Skeletal muscle tissue (tissue), 4 donors: ENCODE data around the gene POLR2H. TPM values are rescaled to one million over a fixed set of nuclear protein-coding genes. Genes with fewer than 3 reads are reported as not detected.
A peak's percentile ranks its signal among the peaks of the same experiment; 100 is the strongest.

Experiments used
- H3K27ac ChIP-seq: one replicate; pipeline ENCODE4 v1.7.0; 2013; ENCODE audit warnings: mild to moderate bottlenecking, low read depth, low read length, inconsistent platforms
- H3K27me3 ChIP-seq, 3 donors: one replicate each; pipeline ENCODE4 v1.7.0; 2013; ENCODE audit warnings: low read length in 3 of 3; ENCODE audit not compliant: control insufficient read depth in 3 of 3, insufficient read depth in 3 of 3
- H3K36me3 ChIP-seq, 3 donors: one replicate each; pipeline ENCODE4 v1.7.0; 2013; ENCODE audit warnings: low read length in 3 of 3; ENCODE audit not compliant: control insufficient read depth in 3 of 3, insufficient read depth in 3 of 3
- H3K4me1 ChIP-seq, 3 donors: one replicate each; pipeline ENCODE4 v1.7.0; 2013; ENCODE audit warnings: low read length in 3 of 3, mild to moderate bottlenecking in 3 of 3; ENCODE audit not compliant: control insufficient read depth in 3 of 3, insufficient read depth in 3 of 3
- H3K4me3 ChIP-seq, 3 donors: one replicate each; pipeline ENCODE4 v1.7.0; 2013; ENCODE audit warnings: low read length in 3 of 3
- H3K9ac ChIP-seq, 3 donors: one replicate each; pipeline ENCODE4 v1.7.0; 2013; ENCODE audit warnings: low read length in 3 of 3, mild to moderate bottlenecking in 3 of 3, moderate library complexity in 2 of 3, low read depth in 1 of 3
- H3K9me3 ChIP-seq, 3 donors: one replicate each; pipeline ENCODE4 v1.7.0; 2013; ENCODE audit warnings: low read length in 3 of 3; ENCODE audit not compliant: control insufficient read depth in 3 of 3
- total RNA-seq: library from RNA; depleted of rRNA; stranded (reverse); fragments of >200 nt; gene quantifications from one replicate; pipeline ENCODE4 v1.2.3, GENCODE V29; 2014
- donor health status: Osteomylitis.

Gene POLR2H
- total RNA-seq, 1 donor from 2014 or later, result 44.4 TPM

DNA sequence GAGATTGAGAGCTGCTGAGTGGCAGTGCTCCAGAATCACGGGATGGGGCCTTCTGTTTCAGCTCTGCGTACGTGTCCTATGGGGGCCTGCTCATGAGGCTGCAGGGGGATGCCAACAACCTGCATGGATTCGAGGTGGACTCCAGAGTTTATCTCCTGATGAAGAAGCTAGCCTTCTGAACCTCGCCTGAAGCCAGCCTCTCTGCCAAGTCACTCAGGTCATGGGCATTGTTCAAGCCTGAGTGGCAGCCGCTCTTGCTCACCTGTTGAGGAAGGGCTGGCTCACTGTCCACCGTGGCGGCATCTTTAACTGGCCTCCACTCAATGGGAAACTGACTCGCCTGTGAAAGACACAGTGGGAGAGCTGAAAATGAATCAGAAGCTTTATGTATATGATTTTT lies 6.6 kb downstream of the POLR2H start:
- Histone ChIP-seq H3K27me3 (no peaks in the 10 kb centered on the region), H3K27ac (peak overlapping the region; percentile 37), H3K9me3 (no peaks in the 10 kb centered on the region), H3K36me3 (peaks cover 21 to 28% (median 25%) of the 10 kb centered on the region in 3 donors), H3K9ac (no peak overlapping the region), H3K4me1 (peaks cover 21 to 39% (median 38%) of the 10 kb centered on the region in 3 donors), H3K4me3 (no peak overlapping the region)

DNA sequence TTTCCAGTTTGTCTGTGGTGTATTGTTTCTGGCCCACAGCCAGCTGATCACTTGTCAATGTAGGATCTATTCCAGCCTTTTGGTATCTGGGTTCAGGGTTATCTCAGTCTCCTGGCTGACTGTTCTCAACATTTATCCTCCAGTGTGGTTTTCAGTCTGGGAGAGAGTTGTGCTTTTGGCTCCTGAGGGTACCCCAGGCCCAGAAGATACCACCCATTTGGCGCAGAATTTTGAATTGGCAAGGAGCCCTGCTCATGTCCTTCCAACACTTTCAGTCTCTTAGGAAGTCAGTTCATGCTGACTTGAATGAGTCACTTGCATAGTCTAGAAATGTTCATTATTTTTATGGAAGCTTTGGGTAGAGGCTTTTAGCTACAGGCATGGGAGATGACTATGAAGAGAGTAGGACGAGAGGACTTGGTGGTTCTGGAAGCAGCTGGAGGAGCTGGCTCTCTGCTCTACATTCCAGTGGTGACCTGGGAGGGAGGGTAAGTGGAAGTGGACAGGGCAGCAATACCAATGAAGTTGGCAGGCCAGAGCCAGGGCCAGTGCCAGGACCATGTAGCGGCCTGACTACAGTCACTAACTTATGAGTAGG lies 7.2 kb downstream of the POLR2H start:
- Histone ChIP-seq H3K4me3 (no peak overlapping the region), H3K9ac (no peak overlapping the region), H3K36me3 (peaks cover 21 to 28% (median 25%) of the 10 kb centered on the region in 3 donors), H3K4me1 (peaks cover 20 to 41% (median 35%) of the 10 kb centered on the region in 3 donors), H3K9me3 (no peaks in the 10 kb centered on the region), H3K27ac (peak overlapping the region; percentile 37), H3K27me3 (no peaks in the 10 kb centered on the region)

DNA sequence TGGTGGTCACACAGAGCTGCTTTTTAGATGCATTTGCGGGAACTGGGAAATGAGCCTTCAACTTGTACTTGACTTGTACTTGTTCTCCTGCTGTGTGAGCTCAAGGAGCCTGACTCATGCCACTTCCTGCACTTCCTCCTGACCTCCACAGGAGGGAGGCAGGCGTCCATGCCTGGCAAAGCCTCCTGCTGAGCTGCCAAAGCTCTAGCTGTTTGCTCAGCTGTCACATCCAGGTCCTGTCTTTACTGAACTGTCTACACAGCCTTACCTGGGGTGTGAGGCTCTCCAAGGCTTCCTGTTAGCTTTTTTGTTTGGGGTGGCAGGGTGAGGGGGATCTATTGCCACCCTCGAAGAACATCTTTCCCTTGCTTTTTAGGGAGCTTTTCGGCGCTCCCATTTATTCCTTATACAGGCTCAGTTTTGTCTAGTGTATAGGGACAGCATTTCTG lies 10.1 kb downstream of the POLR2H start:
- Histone ChIP-seq H3K9me3 (no peaks in the 10 kb centered on the region), H3K36me3 (peaks cover 15 to 27% (median 22%) of the 10 kb centered on the region in 3 donors), H3K4me3 (no peak overlapping the region), H3K27ac (no peak overlapping the region), H3K27me3 (peaks cover 0 to 5% (median 0%) of the 10 kb centered on the region in 3 donors), H3K9ac (no peak overlapping the region), H3K4me1 (peaks cover 15 to 37% (median 30%) of the 10 kb centered on the region in 3 donors)

DNA sequence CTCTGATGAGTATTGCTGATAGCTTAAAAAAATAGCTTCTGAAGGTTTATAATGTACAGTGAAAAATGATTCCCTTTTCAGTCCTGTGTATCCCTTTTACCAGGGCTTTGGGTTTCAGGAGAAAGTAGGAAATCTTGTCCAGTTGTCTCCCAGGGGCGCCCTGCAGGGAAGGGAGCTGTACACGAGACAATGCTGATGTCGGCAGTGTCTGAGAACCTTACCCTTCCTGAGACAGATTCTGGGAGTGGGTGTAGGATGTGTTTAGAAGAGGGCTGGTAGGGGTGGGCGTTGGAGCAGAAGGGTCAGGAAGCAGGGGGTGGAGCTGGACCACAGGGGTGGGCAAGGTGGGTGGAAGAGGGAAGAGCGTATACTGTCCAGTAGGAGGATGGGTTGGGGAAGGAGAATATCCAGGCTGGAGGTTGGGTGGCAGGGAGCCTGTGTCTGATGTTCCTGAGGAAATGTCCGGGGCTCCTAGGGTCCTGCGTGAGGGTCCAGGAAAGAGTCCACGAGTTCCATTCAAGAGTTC lies 10.8 kb downstream of the POLR2H start:
- H3K4me3 ChIP-seq, result no peak overlapping the region
- peaks cover 19 to 36% (median 34%) of the 10 kb centered on the region in 3 donors for H3K4me1 ChIP-seq
- no peaks in the 10 kb centered on the region for H3K9me3 ChIP-seq
- H3K9ac ChIP-seq, result peak overlapping the region in 2 of 3 donors; percentile 12 to 33
- no peak overlapping the region for H3K27ac ChIP-seq
- H3K27me3 ChIP-seq, result peaks cover 0 to 5% (median 0%) of the 10 kb centered on the region in 3 donors
- peaks cover 11 to 21% (median 17%) of the 10 kb centered on the region in 3 donors for H3K36me3 ChIP-seq

DNA sequence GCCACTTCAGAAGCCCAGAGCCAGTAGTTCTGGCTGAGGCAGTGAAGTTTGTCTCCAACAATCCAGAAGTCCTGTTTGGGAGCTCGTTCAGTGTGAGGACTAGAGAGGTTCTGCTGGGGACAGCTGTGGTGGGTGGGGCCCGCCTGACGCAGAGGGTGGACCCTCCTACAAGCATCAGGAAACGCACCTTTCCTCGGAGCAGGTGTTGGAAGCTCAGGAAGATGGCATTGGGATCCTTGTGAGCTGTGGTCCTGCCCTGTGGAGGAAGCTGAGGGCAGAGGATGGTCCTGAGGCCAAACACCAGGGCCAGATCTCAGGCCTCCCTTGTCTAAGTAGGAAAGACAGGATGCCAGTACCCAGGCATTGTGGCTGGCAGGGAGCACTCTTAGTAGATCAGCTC lies 11.4 kb downstream of the POLR2H start:
- Histone ChIP-seq H3K27me3 (peaks cover 0 to 5% (median 0%) of the 10 kb centered on the region in 3 donors), H3K9me3 (no peaks in the 10 kb centered on the region), H3K36me3 (peaks cover 9 to 18% (median 15%) of the 10 kb centered on the region in 3 donors), H3K4me3 (no peak overlapping the region), H3K27ac (no peak overlapping the region), H3K4me1 (peaks cover 25 to 41% (median 39%) of the 10 kb centered on the region in 3 donors), H3K9ac (peak overlapping the region in 2 of 3 donors; percentile 12 to 33)

DNA sequence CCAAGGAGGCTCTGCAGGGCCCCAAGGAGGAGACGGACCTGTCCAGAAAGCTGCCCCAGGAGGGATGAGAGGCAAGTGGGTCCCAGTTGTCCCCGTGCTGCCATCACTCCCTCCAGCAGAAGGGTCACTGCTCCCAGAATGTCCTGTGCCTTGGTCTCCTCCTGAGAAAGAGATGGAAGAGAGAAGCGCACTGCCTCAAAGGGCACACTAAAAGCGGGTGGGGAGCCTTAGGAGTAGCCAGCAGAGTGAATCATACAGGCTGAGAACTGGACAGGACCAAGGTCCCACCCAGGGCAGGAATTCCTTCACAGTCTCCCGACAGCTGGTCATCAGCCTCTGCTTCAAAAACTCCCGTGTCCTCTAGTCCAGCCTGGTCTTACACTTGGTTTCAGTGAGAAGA lies 11.9 kb downstream of the POLR2H start:
- H3K9ac ChIP-seq, result no peak overlapping the region
- peaks cover 30 to 43% (median 43%) of the 10 kb centered on the region in 3 donors for H3K4me1 ChIP-seq
- peaks cover 0 to 5% (median 0%) of the 10 kb centered on the region in 3 donors for H3K27me3 ChIP-seq
- H3K4me3 ChIP-seq, result no peak overlapping the region
- H3K9me3 ChIP-seq, result no peaks in the 10 kb centered on the region
- H3K27ac ChIP-seq, result no peak overlapping the region
- H3K36me3 ChIP-seq, result peaks cover 4 to 14% (median 10%) of the 10 kb centered on the region in 3 donors

DNA sequence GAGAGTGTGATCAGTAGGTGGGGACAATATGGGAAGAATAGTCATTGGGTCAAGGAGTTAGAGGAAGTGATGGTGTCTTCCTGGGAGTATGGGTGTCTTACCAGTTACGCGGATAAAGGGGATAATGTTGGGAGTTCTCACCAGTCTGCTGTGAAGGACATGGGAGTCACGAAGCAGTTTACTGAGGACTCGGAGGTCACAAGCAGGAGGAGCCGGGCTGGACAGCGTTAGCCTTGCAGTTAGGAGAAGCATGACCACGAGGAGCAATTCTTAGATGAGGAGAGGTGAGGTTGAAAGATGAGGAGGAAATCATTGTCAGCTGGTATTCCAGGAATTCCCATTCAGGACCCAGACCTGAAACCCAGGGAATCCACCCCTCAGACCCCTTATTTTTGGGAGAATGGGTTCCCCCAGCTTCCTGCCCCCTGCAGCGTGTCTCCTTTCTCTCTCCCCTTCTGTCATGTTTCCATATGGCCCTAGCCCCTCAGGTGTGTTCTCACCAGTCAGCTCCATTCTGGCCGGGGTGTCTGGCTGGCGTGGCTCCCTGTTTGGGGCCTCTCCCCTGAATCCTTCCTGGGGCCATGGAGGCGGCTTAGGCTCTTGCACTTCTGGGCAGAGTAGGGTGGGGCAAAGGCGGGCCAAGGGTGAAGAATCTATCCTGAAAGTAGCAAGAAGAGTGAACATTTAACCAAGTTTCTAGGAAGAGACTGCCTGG lies 14.4 kb downstream of the POLR2H start:
- peaks cover 0 to 16% (median 4%) of the 10 kb centered on the region in 3 donors for H3K27me3 ChIP-seq
- no peak overlapping the region for H3K27ac ChIP-seq
- H3K9me3 ChIP-seq, result no peaks in the 10 kb centered on the region
- peak overlapping the region in 1 of 3 donors; percentile 25 for H3K9ac ChIP-seq
- peaks cover 3 to 11% (median 7%) of the 10 kb centered on the region in 3 donors for H3K36me3 ChIP-seq
- H3K4me3 ChIP-seq, result no peak overlapping the region
- H3K4me1 ChIP-seq, result peaks cover 36 to 47% (median 44%) of the 10 kb centered on the region in 3 donors

DNA sequence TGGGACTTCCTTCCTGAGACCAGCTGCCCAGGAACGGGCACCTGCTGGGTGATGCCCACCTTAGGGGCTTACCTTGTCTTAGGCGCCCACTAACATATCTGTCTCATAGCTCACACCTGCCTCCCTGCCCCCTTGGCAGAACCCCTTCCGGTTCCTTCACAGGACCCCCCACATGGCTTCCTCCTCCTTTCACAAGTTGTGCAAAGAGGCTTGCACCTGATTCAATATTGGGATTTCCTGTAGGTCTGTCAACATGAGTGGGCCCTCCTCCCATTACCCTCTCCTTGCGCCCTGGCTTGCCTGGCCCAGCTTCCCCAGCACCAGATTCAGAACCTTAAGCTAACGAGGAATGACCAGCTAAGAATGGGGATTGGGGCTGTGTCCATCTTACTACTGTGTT lies 15.9 kb downstream of the POLR2H start:
- Histone ChIP-seq H3K27ac (peak overlapping the region; percentile 88), H3K36me3 (peaks cover 3 to 16% (median 7%) of the 10 kb centered on the region in 3 donors), H3K27me3 (peaks cover 0 to 19% (median 9%) of the 10 kb centered on the region in 3 donors), H3K9me3 (no peaks in the 10 kb centered on the region), H3K4me3 (peak overlapping the region; percentile 46 to 66 (median 61)), H3K4me1 (peaks cover 40 to 49% (median 48%) of the 10 kb centered on the region in 3 donors), H3K9ac (peak overlapping the region; percentile 68 to 84 (median 77))

DNA sequence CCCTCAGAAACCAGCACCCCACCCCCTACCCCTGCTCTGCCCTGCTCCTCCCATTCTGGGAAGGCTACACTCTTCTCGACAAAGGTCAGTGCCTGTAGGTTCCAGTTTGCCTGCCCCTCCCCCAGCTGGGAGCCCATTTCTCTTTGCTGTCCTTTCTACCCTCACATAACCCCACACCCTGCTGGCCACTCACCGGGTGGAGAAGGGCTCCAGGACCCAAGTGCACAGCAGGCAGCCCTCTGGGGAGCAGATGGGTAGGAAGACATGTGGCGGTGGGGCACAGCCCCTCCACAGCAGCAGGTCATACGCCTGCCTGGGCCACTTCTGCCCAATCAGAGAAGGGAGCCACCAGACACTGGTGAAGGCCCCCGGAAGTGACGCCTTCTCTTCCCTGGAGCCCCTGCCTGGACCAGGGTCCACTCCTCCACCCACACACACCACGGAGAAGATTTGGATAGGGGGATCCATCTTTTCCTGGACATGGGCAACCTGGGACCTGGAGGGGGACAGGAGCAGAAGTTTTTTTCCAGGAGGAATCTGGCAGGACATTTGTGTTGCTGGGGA lies 16.5 kb downstream of the POLR2H start, which contains the start of gene THPO:
THPO (minus strand) TSS at position 326 of the 564 bp plus-strand sequence. CDS start 1,948 bp downstream, outside the sequence.
- peak within 1 kb of the TSS; percentile 46 to 66 (median 61) for H3K4me3 ChIP-seq
- H3K36me3 ChIP-seq, result peaks cover 1 to 19% (median 7%) of the 10 kb centered on the region in 3 donors
- H3K9ac ChIP-seq, result peak within 1 kb of the TSS; percentile 68 to 84 (median 77)
- H3K27me3 ChIP-seq, result peaks cover 0 to 19% (median 9%) of the 10 kb centered on the region in 3 donors
- H3K27ac ChIP-seq, result peak within 1 kb of the TSS; percentile 88
- peaks cover 38 to 47% (median 43%) of the 10 kb centered on the region in 3 donors for H3K4me1 ChIP-seq
- H3K9me3 ChIP-seq, result no peaks in the 10 kb centered on the region
